BJ (cell line): ENCODE data around the gene ADA. TPM values are rescaled to one million over a fixed set of nuclear protein-coding genes. Genes with fewer than 3 reads are reported as not detected.

Experiments
- CTCF ChIA-PET: fragments of 350-600 bp; formaldehyde crosslinking; extraction: SDS; loops from one replicate; lab custom pipeline; 2021; ENCODE audit warnings: antibody characterized with exemption, inconsistent platforms; lab: Yijun Ruan, JAX
- POLR2A ChIA-PET: fragments of 300-600 bp; sonication (Branson Sonifier 250); formaldehyde crosslinking; extraction: SDS; loops from one replicate; lab custom pipeline; 2021; ENCODE audit warnings: antibody characterized with exemption; lab: Charles Lee
- DNase-seq: peaks from one replicate; pipeline ENCODE4 v3.0.0-alpha.2; 2011; ENCODE audit warnings: low read depth
- H3K27me3 ChIP-seq: 2 replicates; pipeline ENCODE4 v1.6.0; 2011; ENCODE audit warnings: low read length; ENCODE audit not compliant: control insufficient read depth, insufficient read depth
- H3K36me3 ChIP-seq: 2 replicates; pipeline ENCODE4 v1.5.1; 2011; ENCODE audit warnings: low read length; ENCODE audit not compliant: control insufficient read depth, insufficient read depth
- H3K4me3 ChIP-seq: 2 replicates; pipeline ENCODE4 v1.5.1; 2011; ENCODE audit warnings: low read depth, mild to moderate bottlenecking, control low read depth, low read length
- polyA plus RNA-seq: library from polyadenylated mRNA; depleted of rRNA; stranded (reverse); fragments of >200 nt; gene quantifications from 2 replicates; pipeline ENCODE4 v1.2.3, GENCODE V29; 2011
- TF ChIP-seq, protein P1 (sequence below): IDR thresholded peaks from 2 replicates; pipeline ENCODE4 v1.5.1; 2011; ENCODE audit warnings: low read depth, mild to moderate bottlenecking, control low read depth, inconsistent platforms, low read length, moderate library complexity; ENCODE audit not compliant: insufficient read depth

ADA gene
- polyA plus RNA-seq, 1 experiment = 24.7 TPM

- no peak for DNase-seq
- CTCF ChIA-PET = interaction anchor here (1.5 kb wide), 1 partner anchor 37 kb away, joined by 4 read pairs; no protein-coding TSS in a partner anchor
These were observed 5.4 kb downstream of the ADA start for GRCh38 chr20:44646023-44646640.

GRCh38 chr20:44644667-44645131 is 6.8 kb downstream of the ADA start:
- ChIA-PET CTCF (interaction anchor here (0.5 to 0.6 kb wide), 2 partner anchors 183 to 1555 kb away, joined by 3 read pairs; no protein-coding TSS in a partner anchor), POLR2A (no interaction called here)
- H3K4me3 ChIP-seq = no peak overlapping the region

More at GRCh38 chr20:44646023-44646640, 5.4 kb downstream of the ADA start:
- TF ChIP-seq, protein P1, sequence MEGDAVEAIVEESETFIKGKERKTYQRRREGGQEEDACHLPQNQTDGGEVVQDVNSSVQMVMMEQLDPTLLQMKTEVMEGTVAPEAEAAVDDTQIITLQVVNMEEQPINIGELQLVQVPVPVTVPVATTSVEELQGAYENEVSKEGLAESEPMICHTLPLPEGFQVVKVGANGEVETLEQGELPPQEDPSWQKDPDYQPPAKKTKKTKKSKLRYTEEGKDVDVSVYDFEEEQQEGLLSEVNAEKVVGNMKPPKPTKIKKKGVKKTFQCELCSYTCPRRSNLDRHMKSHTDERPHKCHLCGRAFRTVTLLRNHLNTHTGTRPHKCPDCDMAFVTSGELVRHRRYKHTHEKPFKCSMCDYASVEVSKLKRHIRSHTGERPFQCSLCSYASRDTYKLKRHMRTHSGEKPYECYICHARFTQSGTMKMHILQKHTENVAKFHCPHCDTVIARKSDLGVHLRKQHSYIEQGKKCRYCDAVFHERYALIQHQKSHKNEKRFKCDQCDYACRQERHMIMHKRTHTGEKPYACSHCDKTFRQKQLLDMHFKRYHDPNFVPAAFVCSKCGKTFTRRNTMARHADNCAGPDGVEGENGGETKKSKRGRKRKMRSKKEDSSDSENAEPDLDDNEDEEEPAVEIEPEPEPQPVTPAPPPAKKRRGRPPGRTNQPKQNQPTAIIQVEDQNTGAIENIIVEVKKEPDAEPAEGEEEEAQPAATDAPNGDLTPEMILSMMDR = no peak
- no peaks in the 10 kb centered on the region for H3K27me3 ChIP-seq
- no peak overlapping the region for H3K4me3 ChIP-seq
- no peaks in the 10 kb centered on the region for H3K36me3 ChIP-seq
- POLR2A ChIA-PET = no interaction called here

GRCh38 chr20:44644230-44644617 is 7.3 kb downstream of the ADA start:
- DNase-seq = no peak
- POLR2A ChIA-PET = no interaction called here
- CTCF ChIA-PET = interaction anchor here (0.6 to 1.8 kb wide), 2 partner anchors 45 to 183 kb away, joined by 3 to 4 read pairs; no protein-coding TSS in a partner anchor
- no peaks in the 10 kb centered on the region for H3K27me3 ChIP-seq
- H3K36me3 ChIP-seq = no peaks in the 10 kb centered on the region
- no peak overlapping the region for H3K4me3 ChIP-seq
- TF ChIP-seq, protein P1 = no peak

More at GRCh38 chr20:44644667-44645131, 6.8 kb downstream of the ADA start:
- TF ChIP-seq, protein P1 = no peak
- Histone ChIP-seq H3K27me3 (no peaks in the 10 kb centered on the region), H3K36me3 (no peaks in the 10 kb centered on the region)
- no peak for DNase-seq

DNA sequence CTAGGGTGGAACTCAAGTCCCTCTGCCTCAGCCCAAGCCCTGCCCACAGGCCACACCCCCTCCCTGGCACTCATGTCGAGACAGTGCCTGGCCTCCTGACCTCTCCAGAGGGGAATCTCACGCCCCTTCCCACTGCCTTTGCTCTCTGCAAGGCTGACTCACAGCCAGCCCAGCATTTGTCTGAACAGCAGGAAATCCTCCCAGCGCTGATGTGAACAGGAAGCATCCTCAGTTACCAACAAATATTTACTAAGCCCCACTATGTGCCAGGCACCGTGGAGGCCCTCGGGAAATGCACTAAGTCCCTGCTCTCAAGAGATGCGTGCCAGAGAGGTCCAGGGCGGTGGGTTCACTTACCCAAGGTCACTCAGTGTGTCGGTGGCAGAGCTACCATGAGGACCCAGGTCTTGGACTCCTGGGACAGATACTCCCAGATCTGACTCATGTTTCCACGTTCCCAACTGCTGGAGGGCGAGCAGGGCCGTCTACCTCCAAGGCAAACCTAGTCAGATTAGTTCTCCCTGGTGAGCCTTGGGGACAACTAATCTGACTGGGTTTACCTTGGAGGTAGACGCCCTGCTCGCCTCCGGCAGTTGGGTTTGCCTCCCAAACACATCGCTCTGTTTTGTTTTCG is 7.8 kb downstream of the ADA start:
- TF ChIP-seq, protein P1 = no peak
- no peak for DNase-seq
- no peak overlapping the region for H3K4me3 ChIP-seq
- ChIA-PET CTCF (interaction anchor here (0.7 to 1.8 kb wide), 3 partner anchors 35 to 44 kb away, joined by 3 to 4 read pairs (median 3); no protein-coding TSS in a partner anchor), POLR2A (no interaction called here)
- H3K36me3 ChIP-seq = no peaks in the 10 kb centered on the region
- H3K27me3 ChIP-seq = no peaks in the 10 kb centered on the region

DNA sequence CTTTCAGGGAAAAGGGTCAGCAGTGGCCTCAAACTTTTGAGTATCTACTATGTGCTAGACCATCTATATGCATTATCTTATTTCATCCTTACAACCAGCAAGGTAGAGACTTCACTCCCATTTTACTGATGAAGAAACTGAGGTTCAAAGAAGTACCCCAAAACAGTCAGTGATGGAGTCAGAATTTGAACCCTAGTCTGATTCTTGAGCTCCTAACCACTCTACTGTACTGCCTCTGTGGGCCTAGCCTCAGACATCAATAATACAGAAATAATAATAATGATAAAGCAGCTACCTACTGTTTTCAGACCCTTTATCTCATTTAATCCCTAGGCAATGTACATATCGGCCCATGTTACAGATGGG is 8.4 kb downstream of the ADA start:
- DNase-seq = no peak
- CTCF ChIA-PET = interaction anchor here (0.7 to 1.8 kb wide), 3 partner anchors 34 to 44 kb away, joined by 3 to 4 read pairs (median 3); no protein-coding TSS in a partner anchor
- no peaks in the 10 kb centered on the region for H3K27me3 ChIP-seq
- H3K4me3 ChIP-seq = no peak overlapping the region
- TF ChIP-seq, protein P1 = no peak
- H3K36me3 ChIP-seq = no peaks in the 10 kb centered on the region
- POLR2A ChIA-PET = no interaction called here
